Measurements from ENCODE around the gene ACAP3. TPM values are rescaled to one million over a fixed set of nuclear protein-coding genes. Genes with fewer than 3 reads are reported as not detected.
A peak's percentile ranks its signal among the peaks of the same experiment; 100 is the strongest.

The ACAP3 gene
- total and polyA plus RNA-seq, 3 experiments from 2014 or later: 6.9 to 38.8 (median 36.4) TPM

GRCh38 chr1:1290238-1290731, 17.4 kb downstream of the ACAP3 start:
- Mint-ChIP-seq H3K27me3 (no peaks in the 10 kb centered on the region), H3K27ac (no peak overlapping the region), H3K36me3 (no peaks in the 10 kb centered on the region), H3K4me3 (no peak overlapping the region), H3K4me1 (peaks cover 0 to 4% (median 0%) of the 10 kb centered on the region in 3 donors), H3K9me3 (no peaks in the 10 kb centered on the region)
- CTCF ChIA-PET: interaction anchor here (1.6 to 2.7 kb wide), 2 partner anchors 10 to 169 kb away, joined by 6 to 52 read pairs; no protein-coding TSS in a partner anchor
- no peak overlapping the region for H3K4me3 ChIP-seq (ENCODE audit: low read length)
- H3K27me3 ChIP-seq (ENCODE audit: insufficient read depth, low read length, poor library complexity, severe bottlenecking): no peaks in the 10 kb centered on the region
- H3K9me3 ChIP-seq (ENCODE audit: low read length): no peaks in the 10 kb centered on the region
- peak in 4 of 5 donors; percentile 36 to 67 (median 58) for DNase-seq
- no peaks in the 10 kb centered on the region for H3K4me1 ChIP-seq (ENCODE audit: insufficient read depth, low read length)
- POLR2A ChIA-PET: no interaction called here
- H3K36me3 ChIP-seq (ENCODE audit: insufficient read depth, low read length): no peaks in the 10 kb centered on the region
- no peak overlapping the region for H3K27ac ChIP-seq (ENCODE audit: low read depth, low read length)

DNA sequence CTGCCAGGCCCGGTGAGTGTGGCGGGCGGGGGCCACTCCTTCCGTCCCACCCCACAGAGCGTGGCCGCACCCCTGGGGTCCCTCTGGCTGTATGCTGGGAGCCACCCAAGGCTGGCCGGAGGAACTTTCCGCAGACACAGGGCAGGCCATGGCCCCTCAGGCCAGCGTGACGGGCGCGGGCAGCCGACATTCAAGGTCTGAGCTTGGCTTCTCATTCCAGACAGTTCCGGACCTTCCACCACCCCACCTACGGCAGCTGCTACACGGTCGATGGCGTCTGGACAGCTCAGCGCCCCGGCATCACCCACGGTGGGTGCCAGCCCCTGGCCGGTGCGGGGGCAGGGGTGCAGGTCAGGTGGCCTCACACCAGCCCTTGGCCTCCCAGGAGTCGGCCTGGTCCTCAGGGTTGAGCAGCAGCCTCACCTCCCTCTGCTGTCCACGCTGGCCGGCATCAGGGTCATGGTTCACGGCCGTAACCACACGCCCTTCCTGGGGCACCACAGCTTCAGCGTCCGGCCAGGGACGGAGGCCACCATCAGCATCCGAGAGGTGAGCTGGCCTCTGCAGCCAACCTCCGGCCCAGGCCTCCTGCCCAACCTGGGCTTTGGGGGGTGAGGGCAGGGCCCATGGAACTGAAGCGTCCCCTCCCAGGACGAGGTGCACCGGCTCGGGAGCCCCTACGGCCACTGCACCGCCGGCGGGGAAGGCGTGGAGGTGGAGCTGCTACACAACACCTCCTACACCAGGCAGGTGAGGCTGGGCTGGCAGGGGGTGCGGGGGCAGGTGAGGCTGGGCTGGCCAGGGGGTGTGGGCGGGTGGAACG, 20.2 kb downstream of the ACAP3 start:
- H3K4me1 ChIP-seq (ENCODE audit: insufficient read depth, low read length): no peaks in the 10 kb centered on the region
- Mint-ChIP-seq H3K4me1 (peaks cover 0 to 4% (median 0%) of the 10 kb centered on the region in 3 donors), H3K27ac (no peak overlapping the region), H3K27me3 (no peaks in the 10 kb centered on the region), H3K36me3 (no peaks in the 10 kb centered on the region), H3K9me3 (no peaks in the 10 kb centered on the region), H3K4me3 (no peak overlapping the region)
- no peaks in the 10 kb centered on the region for H3K27me3 ChIP-seq (ENCODE audit: insufficient read depth, low read length, poor library complexity, severe bottlenecking)
- POLR2A ChIA-PET: no interaction called here
- no peak overlapping the region for H3K27ac ChIP-seq (ENCODE audit: low read depth, low read length)
- H3K36me3 ChIP-seq (ENCODE audit: insufficient read depth, low read length): no peaks in the 10 kb centered on the region
- H3K4me3 ChIP-seq (ENCODE audit: low read length): no peak overlapping the region
- no peaks in the 10 kb centered on the region for H3K9me3 ChIP-seq (ENCODE audit: low read length)
- CTCF ChIA-PET: interaction anchor here (0.7 kb wide), 1 partner anchor 15 kb away, joined by 3 read pairs; no protein-coding TSS in a partner anchor
- DNase-seq: no peak

GRCh38 chr1:1286313-1287261, 21.1 kb downstream of the ACAP3 start:
- Histone ChIP-seq H3K27me3 (ENCODE audit: insufficient read depth, low read length, poor library complexity, severe bottlenecking) (no peaks in the 10 kb centered on the region), H3K4me1 (ENCODE audit: insufficient read depth, low read length) (no peaks in the 10 kb centered on the region), H3K27ac (ENCODE audit: low read depth, low read length) (no peak overlapping the region), H3K36me3 (ENCODE audit: insufficient read depth, low read length) (no peaks in the 10 kb centered on the region), H3K9me3 (ENCODE audit: low read length) (no peaks in the 10 kb centered on the region), H3K4me3 (ENCODE audit: low read length) (no peak overlapping the region)
- Mint-ChIP-seq H3K27me3 (no peaks in the 10 kb centered on the region), H3K27ac (no peak overlapping the region), H3K4me1 (no peaks in the 10 kb centered on the region), H3K36me3 (no peaks in the 10 kb centered on the region), H3K4me3 (no peak overlapping the region), H3K9me3 (no peaks in the 10 kb centered on the region)
- POLR2A ChIA-PET: no interaction called here
- CTCF ChIA-PET: interaction anchor here (0.7 to 1.1 kb wide), 2 partner anchors 16 to 164 kb away, joined by 3 to 4 read pairs; no protein-coding TSS in a partner anchor
- DNase-seq: no peak

DNA sequence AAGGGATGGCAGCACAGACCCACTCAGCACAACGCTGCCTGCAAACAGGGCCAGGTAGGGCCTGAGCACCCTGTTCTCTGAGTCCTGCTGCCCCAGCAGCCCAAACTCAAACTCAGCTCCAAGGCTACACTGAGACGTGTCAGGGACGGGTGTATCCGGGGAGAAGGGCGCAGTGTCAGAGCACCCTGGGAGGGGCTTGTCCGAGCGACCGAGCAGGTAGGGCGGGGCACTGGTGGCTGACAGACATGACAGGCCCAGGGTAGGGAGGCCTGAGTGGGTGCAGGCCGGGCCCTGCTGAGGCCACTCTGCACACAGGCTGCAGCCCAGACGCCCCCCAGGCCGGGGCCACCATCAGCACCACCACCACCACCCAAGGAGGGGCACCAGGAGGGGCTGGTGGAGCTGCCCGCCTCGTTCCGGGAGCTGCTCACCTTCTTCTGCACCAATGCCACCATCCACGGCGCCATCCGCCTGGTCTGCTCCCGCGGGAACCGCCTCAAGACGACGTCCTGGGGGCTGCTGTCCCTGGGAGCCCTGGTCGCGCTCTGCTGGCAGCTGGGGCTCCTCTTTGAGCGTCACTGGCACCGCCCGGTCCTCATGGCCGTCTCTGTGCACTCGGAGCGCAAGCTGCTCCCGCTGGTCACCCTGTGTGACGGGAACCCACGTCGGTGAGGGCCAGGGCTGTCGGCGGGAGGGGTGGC, 22.0 kb downstream of the ACAP3 start:
- POLR2A ChIA-PET: no interaction called here

DNA sequence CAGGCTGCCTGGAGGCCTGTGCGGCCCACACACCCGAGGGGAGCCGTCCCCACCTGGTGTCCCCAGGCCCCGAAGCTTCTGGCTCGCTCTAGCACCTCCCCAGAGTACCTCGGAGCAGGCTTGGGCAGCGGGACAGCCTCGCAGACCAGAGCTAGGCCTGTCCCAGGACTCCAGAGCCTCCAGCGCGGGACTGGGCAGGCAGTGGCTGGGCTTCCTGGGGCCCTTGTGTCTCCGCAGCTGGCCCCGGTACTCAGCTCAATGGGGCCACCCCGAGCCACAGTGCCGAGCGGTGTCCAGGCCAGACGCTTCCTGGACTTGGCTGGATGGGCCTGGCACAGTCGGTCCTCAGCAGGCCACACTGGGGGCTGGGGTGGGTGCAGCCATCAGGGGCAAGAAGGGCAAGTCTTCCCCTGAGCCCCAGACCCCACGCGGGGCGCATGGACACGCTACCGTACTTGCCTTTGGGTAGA, 22.6 kb downstream of the ACAP3 start:
- H3K9me3 ChIP-seq (ENCODE audit: low read length): no peaks in the 10 kb centered on the region
- Mint-ChIP-seq H3K27me3 (no peaks in the 10 kb centered on the region), H3K4me1 (no peaks in the 10 kb centered on the region), H3K36me3 (no peaks in the 10 kb centered on the region), H3K4me3 (no peak overlapping the region), H3K9me3 (no peaks in the 10 kb centered on the region), H3K27ac (no peak overlapping the region)
- H3K4me3 ChIP-seq (ENCODE audit: low read length): no peak overlapping the region
- no peaks in the 10 kb centered on the region for H3K4me1 ChIP-seq (ENCODE audit: insufficient read depth, low read length)
- no peak for DNase-seq
- H3K27ac ChIP-seq (ENCODE audit: low read depth, low read length): no peak overlapping the region
- POLR2A ChIA-PET: interaction anchor here (0.6 kb wide), 1 partner anchor 12 kb away, joined by 3 read pairs; the partner anchor contains the start of gene UBE2J2
- no peaks in the 10 kb centered on the region for H3K27me3 ChIP-seq (ENCODE audit: insufficient read depth, low read length, poor library complexity, severe bottlenecking)
- H3K36me3 ChIP-seq (ENCODE audit: insufficient read depth, low read length): no peaks in the 10 kb centered on the region
- CTCF ChIA-PET: no interaction called here

More for the DNA sequence above, 22.0 kb downstream of the ACAP3 start:
- CTCF ChIA-PET: interaction anchor here (1.1 kb wide), 1 partner anchor 163 kb away, joined by 4 read pairs; no protein-coding TSS in a partner anchor
- Histone ChIP-seq H3K4me3 (ENCODE audit: low read length) (no peak overlapping the region), H3K36me3 (ENCODE audit: insufficient read depth, low read length) (no peaks in the 10 kb centered on the region), H3K27ac (ENCODE audit: low read depth, low read length) (no peak overlapping the region), H3K27me3 (ENCODE audit: insufficient read depth, low read length, poor library complexity, severe bottlenecking) (no peaks in the 10 kb centered on the region), H3K4me1 (ENCODE audit: insufficient read depth, low read length) (no peaks in the 10 kb centered on the region), H3K9me3 (ENCODE audit: low read length) (no peaks in the 10 kb centered on the region)
- no peak for DNase-seq
- Mint-ChIP-seq H3K9me3 (no peaks in the 10 kb centered on the region), H3K4me3 (no peak overlapping the region), H3K27ac (no peak overlapping the region), H3K36me3 (no peaks in the 10 kb centered on the region), H3K4me1 (no peaks in the 10 kb centered on the region), H3K27me3 (no peaks in the 10 kb centered on the region)

GRCh38 chr1:1284221-1285101, 23.3 kb downstream of the ACAP3 start:
- no peak overlapping the region for H3K27ac Mint-ChIP-seq
- H3K27me3 Mint-ChIP-seq: no peaks in the 10 kb centered on the region
- H3K4me1 Mint-ChIP-seq: no peaks in the 10 kb centered on the region
- no peaks in the 10 kb centered on the region for H3K4me1 ChIP-seq (ENCODE audit: insufficient read depth, low read length)
- H3K27me3 ChIP-seq (ENCODE audit: insufficient read depth, low read length, poor library complexity, severe bottlenecking): no peaks in the 10 kb centered on the region
- no peak overlapping the region for H3K4me3 ChIP-seq (ENCODE audit: low read length)
- no peaks in the 10 kb centered on the region for H3K36me3 Mint-ChIP-seq
- H3K9me3 Mint-ChIP-seq: no peaks in the 10 kb centered on the region
- no peak overlapping the region for H3K4me3 Mint-ChIP-seq
- ChIA-PET CTCF (no interaction called here), POLR2A (interaction anchor here (0.6 kb wide), 1 partner anchor 11 kb away, joined by 3 read pairs; the partner anchor contains the start of gene UBE2J2)
- H3K36me3 ChIP-seq (ENCODE audit: insufficient read depth, low read length): no peaks in the 10 kb centered on the region
- no peaks in the 10 kb centered on the region for H3K9me3 ChIP-seq (ENCODE audit: low read length)
- no peak overlapping the region for H3K27ac ChIP-seq (ENCODE audit: low read depth, low read length)
- DNase-seq: no peak

- Mint-ChIP-seq H3K36me3 (no peaks in the 10 kb centered on the region), H3K27me3 (no peaks in the 10 kb centered on the region), H3K4me3 (no peak overlapping the region), H3K4me1 (no peaks in the 10 kb centered on the region), H3K27ac (no peak overlapping the region), H3K9me3 (no peaks in the 10 kb centered on the region)
- Histone ChIP-seq H3K36me3 (ENCODE audit: insufficient read depth, low read length) (no peaks in the 10 kb centered on the region), H3K4me1 (ENCODE audit: insufficient read depth, low read length) (no peaks in the 10 kb centered on the region), H3K4me3 (ENCODE audit: low read length) (no peak overlapping the region), H3K27ac (ENCODE audit: low read depth, low read length) (no peak overlapping the region), H3K9me3 (ENCODE audit: low read length) (no peaks in the 10 kb centered on the region), H3K27me3 (ENCODE audit: insufficient read depth, low read length, poor library complexity, severe bottlenecking) (no peaks in the 10 kb centered on the region)
- DNase-seq: no peak
- CTCF ChIA-PET: no interaction called here
- POLR2A ChIA-PET: no interaction called here
Measured at GRCh38 chr1:1283821-1284220, 23.9 kb downstream of the ACAP3 start.

Measured in CD8-positive, alpha-beta memory T cell (primary cell).